Trophoblast cell (in vitro differentiated cells and primary cell): ENCODE data around the gene THOC7.

Experiments
- DNase-seq, 2 donors: peaks; one replicate each; pipeline ENCODE4 v3.0.0-alpha.2; 2016
- H2AFZ ChIP-seq: 2 replicates; pipeline ENCODE4 v1.6.1; 2013; ENCODE audit warnings: low read length, moderate library complexity, mild to moderate bottlenecking; ENCODE audit not compliant: insufficient read depth, poor library complexity
- H2AK5ac ChIP-seq: 2 replicates; pipeline ENCODE4 v1.6.1; 2013; ENCODE audit warnings: mild to moderate bottlenecking, low read length
- H2BK120ac ChIP-seq: 2 replicates; pipeline ENCODE4 v1.6.1; 2013; ENCODE audit warnings: low read length, mild to moderate bottlenecking, moderate library complexity; ENCODE audit not compliant: insufficient read depth, poor library complexity
- H2BK12ac ChIP-seq: 2 replicates; pipeline ENCODE4 v1.6.1; 2013; ENCODE audit warnings: mild to moderate bottlenecking, low read length, moderate library complexity
- H2BK5ac ChIP-seq: 2 replicates; pipeline ENCODE4 v1.6.1; 2013; ENCODE audit warnings: low read length, low read depth, moderate library complexity, mild to moderate bottlenecking; ENCODE audit not compliant: poor library complexity
- H3K14ac ChIP-seq: 2 replicates; pipeline ENCODE4 v1.6.1; 2013; ENCODE audit warnings: mild to moderate bottlenecking, low read length
- H3K18ac ChIP-seq: 2 replicates; pipeline ENCODE4 v1.6.1; 2013; ENCODE audit warnings: mild to moderate bottlenecking, low read length
- H3K23ac ChIP-seq: 2 replicates; pipeline ENCODE4 v1.6.1; 2013; ENCODE audit warnings: low read length
- H3K27ac ChIP-seq: 2 replicates; pipeline ENCODE4 v1.5.1; 2013; ENCODE audit warnings: low read depth, mild to moderate bottlenecking, inconsistent platforms, low read length, moderate library complexity
- H3K27me3 ChIP-seq: 2 replicates; pipeline ENCODE4 v1.6.1; 2013; ENCODE audit warnings: inconsistent platforms, mild to moderate bottlenecking, low read length, moderate library complexity; ENCODE audit not compliant: insufficient read depth
- H3K36me3 ChIP-seq, 2 experiments: 1 replicate in 1 of 2; 2 replicates in 1 of 2; pipeline ENCODE4 v1.6.1; 2013; ENCODE audit warnings: low read length in 2 of 2, mild to moderate bottlenecking in 2 of 2, moderate library complexity in 1 of 2; ENCODE audit not compliant: insufficient read depth in 2 of 2, control insufficient read depth in 1 of 2
- H3K4ac ChIP-seq: 2 replicates; pipeline ENCODE4 v1.6.1; 2013; ENCODE audit warnings: low read depth, mild to moderate bottlenecking, low read length, moderate library complexity
- H3K4me1 ChIP-seq, 2 experiments: 1 replicate in 1 of 2; 2 replicates in 1 of 2; pipeline ENCODE4 v1.6.1; 2013; ENCODE audit warnings: low read length in 2 of 2, mild to moderate bottlenecking in 2 of 2, moderate library complexity in 1 of 2; ENCODE audit not compliant: insufficient read depth in 2 of 2, control insufficient read depth in 1 of 2
- H3K4me2 ChIP-seq: 2 replicates; pipeline ENCODE4 v1.6.1; 2013; ENCODE audit warnings: inconsistent platforms, mild to moderate bottlenecking, low read length, moderate library complexity
- H3K4me3 ChIP-seq: 2 replicates; pipeline ENCODE4 v1.5.1; 2013; ENCODE audit warnings: mild to moderate bottlenecking, low read depth, low read length, inconsistent platforms
- H3K79me1 ChIP-seq: one replicate; pipeline ENCODE4 v1.6.1; 2013; ENCODE audit warnings: low read length
- H3K79me2 ChIP-seq: 2 replicates; pipeline ENCODE4 v1.6.1; 2013; ENCODE audit warnings: low read length, mild to moderate bottlenecking; ENCODE audit not compliant: control insufficient read depth, insufficient read depth, poor library complexity
- H3K9ac ChIP-seq: 2 replicates; pipeline ENCODE4 v1.6.1; 2013; ENCODE audit warnings: mild to moderate bottlenecking, low read length
- H3K9me3 ChIP-seq: 2 replicates; pipeline ENCODE4 v1.6.1; 2013; ENCODE audit warnings: low read depth, mild to moderate bottlenecking, control low read depth, inconsistent platforms, low read length; ENCODE audit not compliant: insufficient read depth
- H4K12ac ChIP-seq: 2 replicates; pipeline ENCODE4 v1.6.1; 2013; ENCODE audit warnings: low read depth, mild to moderate bottlenecking, low read length, moderate library complexity
- H4K8ac ChIP-seq: 2 replicates; pipeline ENCODE4 v1.6.1; 2013; ENCODE audit warnings: low read depth, mild to moderate bottlenecking, low read length, moderate library complexity
- H4K91ac ChIP-seq: one replicate; pipeline ENCODE4 v1.6.1; 2013; ENCODE audit warnings: low read depth, mild to moderate bottlenecking, low read length, moderate library complexity
- WGBS: extraction: QIAGEN DNeasy Blood & Tissue Kit; methylation state at CpG from one replicate; pipeline ENCODE4 v1.1.7; 2013; ENCODE audit warnings: missing lambda C conversion rate; ENCODE audit not compliant: insufficient read length, insufficient coverage; ENCODE audit errors: extremely low coverage; 5-methylcytosine and 5-hydroxymethylcytosine counted together

THOC7 gene

GRCh38 chr3:63864965-63865327 lies 1.3 kb upstream of the THOC7 start:
- Histone ChIP-seq H3K79me1 (peaks cover 13% of the 10 kb centered on the region), H3K18ac (peak overlapping the region; percentile 85), H2AFZ (no peak overlapping the region), H3K27ac (no peak overlapping the region), H3K9me3 (no peaks in the 10 kb centered on the region), H3K14ac (no peak overlapping the region), H3K27me3 (no peaks in the 10 kb centered on the region), H3K4ac (peak overlapping the region; percentile 92), H4K8ac (no peak overlapping the region), H4K91ac (no peak overlapping the region), H3K9ac (no peak overlapping the region), H3K79me2 (peaks cover 18% of the 10 kb centered on the region), H3K4me2 (peak overlapping the region; percentile 84), H3K36me3 (peaks cover 1 to 2% of the 10 kb centered on the region in 2 experiments), H2BK5ac (no peak overlapping the region), H3K4me3 (peak overlapping the region; percentile 94), H3K23ac (no peak overlapping the region), H2BK120ac (no peak overlapping the region), H3K4me1 (peaks cover 5% of the 10 kb centered on the region in 2 experiments), H2AK5ac (no peak overlapping the region), H4K12ac (no peak overlapping the region), H2BK12ac (no peak overlapping the region)
- DNase-seq: no peak
- WGBS: no CpG with 5 or more reads among the region's 3 CpGs

DNA sequence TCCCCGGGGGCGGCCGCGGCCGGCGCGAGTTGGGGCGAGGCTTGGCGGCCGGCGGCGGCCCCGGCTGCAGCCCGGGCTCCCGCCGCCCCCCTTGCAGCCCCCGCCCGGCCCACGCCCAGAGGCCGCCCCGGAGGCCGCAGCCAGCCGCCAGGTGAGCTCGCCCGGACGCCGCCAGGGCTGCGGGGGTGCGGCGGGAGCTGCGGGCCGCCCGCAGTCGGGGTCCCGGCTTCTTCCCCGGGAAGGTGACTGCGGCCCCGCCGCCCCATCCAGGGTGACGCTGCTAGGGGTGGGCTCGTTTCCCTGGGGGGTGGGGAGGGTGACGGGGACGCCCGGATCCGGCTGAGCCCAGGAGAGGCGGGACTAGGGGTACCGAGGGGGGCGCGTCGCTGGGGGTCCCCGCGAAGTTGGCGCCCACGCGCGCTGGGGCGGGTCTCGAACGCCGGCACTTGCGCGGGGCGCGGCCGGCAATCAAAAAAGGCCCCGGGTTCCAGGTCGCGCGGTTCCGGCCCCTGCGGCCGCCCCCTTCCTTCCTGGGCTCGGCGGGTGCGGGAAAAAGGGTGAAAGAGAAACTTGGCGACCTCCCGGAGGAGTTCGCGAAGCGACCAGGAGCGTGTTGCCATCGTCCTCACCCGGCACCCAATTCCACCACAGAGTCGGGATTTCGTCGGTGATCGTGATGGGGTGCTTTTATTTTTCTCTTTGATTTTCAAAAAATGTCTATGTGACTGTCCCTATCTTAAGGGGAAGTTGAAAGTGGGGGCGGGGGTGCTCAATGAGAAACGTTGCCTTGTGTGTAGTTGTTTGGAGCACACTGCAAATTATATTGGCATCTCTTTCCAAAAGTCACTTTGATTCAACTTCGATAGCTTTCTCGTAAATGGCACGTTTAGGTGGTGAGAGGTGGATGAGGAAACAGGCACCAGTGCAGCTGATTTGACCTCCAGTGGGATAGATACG lies 681 bp upstream of the THOC7 start:
- Histone ChIP-seq H2BK5ac (peak overlapping the region; percentile 84), H2AK5ac (no peak overlapping the region), H3K79me1 (peaks cover 13% of the 10 kb centered on the region), H3K18ac (peak overlapping the region; percentile 85), H3K4ac (peak overlapping the region; percentile 92), H3K9ac (peak overlapping the region; percentile 89), H3K14ac (peak overlapping the region; percentile 79), H3K79me2 (peaks cover 18% of the 10 kb centered on the region), H3K4me1 (peaks cover 5 to 7% of the 10 kb centered on the region in 2 experiments), H4K12ac (peak overlapping the region; percentile 69), H2BK120ac (peak overlapping the region; percentile 71), H3K9me3 (no peaks in the 10 kb centered on the region), H3K4me3 (peak overlapping the region; percentile 94), H4K91ac (peak overlapping the region; percentile 95), H3K27ac (peak overlapping the region; percentile 74), H2AFZ (peak overlapping the region; percentile 12), H3K27me3 (no peaks in the 10 kb centered on the region), H4K8ac (peak overlapping the region; percentile 85), H3K36me3 (peaks cover 1 to 2% of the 10 kb centered on the region in 2 experiments), H3K23ac (no peak overlapping the region), H3K4me2 (peak overlapping the region; percentile 84), H2BK12ac (no peak overlapping the region)
- no CpG with 5 or more reads among the region's 93 CpGs for WGBS
- peak; percentile 35 to 50 for DNase-seq

- no peak overlapping the region for H3K23ac ChIP-seq
- H3K79me1 ChIP-seq: peaks cover 13% of the 10 kb centered on the region
- peak overlapping the region; percentile 30 for H2BK12ac ChIP-seq
- peak overlapping the region; percentile 100 for H3K18ac ChIP-seq
- H2AK5ac ChIP-seq: peak overlapping the region; percentile 98
- peaks cover 18% of the 10 kb centered on the region for H3K79me2 ChIP-seq
- H3K4ac ChIP-seq: peak overlapping the region; percentile 100
- peak overlapping the region; percentile 99 for H4K91ac ChIP-seq
- peak overlapping the region; percentile 89 for H2BK5ac ChIP-seq
- no peak for DNase-seq
- peak overlapping the region; percentile 91 for H3K9ac ChIP-seq
- H2BK120ac ChIP-seq: peak overlapping the region; percentile 96
- H3K9me3 ChIP-seq: no peaks in the 10 kb centered on the region
- peak overlapping the region; percentile 82 for H2AFZ ChIP-seq
- H3K4me3 ChIP-seq: peak overlapping the region; percentile 85
- H3K27me3 ChIP-seq: no peaks in the 10 kb centered on the region
- H3K4me2 ChIP-seq: peak overlapping the region; percentile 81
- 100% methylated on average over 2 of the region's 5 CpGs for WGBS
- peaks cover 5 to 7% of the 10 kb centered on the region in 2 experiments for H3K4me1 ChIP-seq
- peak overlapping the region; percentile 100 for H3K14ac ChIP-seq
- H4K12ac ChIP-seq: peak overlapping the region; percentile 89
- H3K36me3 ChIP-seq: peaks cover 1 to 2% of the 10 kb centered on the region in 2 experiments
- H4K8ac ChIP-seq: peak overlapping the region; percentile 100
- no peak overlapping the region for H3K27ac ChIP-seq
Observed at GRCh38 chr3:63862804-63863149, 828 bp downstream of the THOC7 start.

DNA sequence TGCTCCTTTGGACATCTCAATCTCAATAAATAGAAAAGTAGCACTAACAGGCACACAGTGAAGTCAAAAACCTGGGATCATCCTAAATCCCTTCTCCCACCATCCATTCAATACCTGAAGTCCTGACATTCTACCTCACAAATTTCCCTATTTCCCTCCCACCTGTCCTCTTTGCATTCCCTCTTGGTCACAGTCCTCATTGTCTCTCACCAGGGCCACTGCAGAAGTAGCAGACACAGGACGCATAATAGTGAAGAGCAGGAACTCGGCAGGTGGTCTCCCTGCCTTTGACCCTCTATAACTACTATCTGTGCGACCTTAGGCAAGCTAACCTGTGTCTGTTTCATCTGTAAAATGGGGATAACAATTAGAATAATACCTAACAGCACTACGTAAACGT lies 2.3 kb downstream of the THOC7 start:
- no peak overlapping the region for H4K12ac ChIP-seq
- H2AFZ ChIP-seq: no peak overlapping the region

More for the DNA sequence above, 2.3 kb downstream of the THOC7 start:
- Histone ChIP-seq H4K91ac (no peak overlapping the region), H2BK5ac (no peak overlapping the region), H3K4me1 (peaks cover 5 to 7% of the 10 kb centered on the region in 2 experiments), H3K9me3 (no peaks in the 10 kb centered on the region), H3K36me3 (peaks cover 1% of the 10 kb centered on the region in 2 experiments), H2AK5ac (no peak overlapping the region), H3K4me2 (no peak overlapping the region), H3K79me1 (peaks cover 13% of the 10 kb centered on the region), H2BK12ac (no peak overlapping the region), H3K79me2 (peaks cover 18% of the 10 kb centered on the region), H3K27ac (no peak overlapping the region), H4K8ac (no peak overlapping the region), H2BK120ac (no peak overlapping the region), H3K23ac (no peak overlapping the region), H3K14ac (no peak overlapping the region), H3K4me3 (no peak overlapping the region), H3K18ac (no peak overlapping the region), H3K4ac (no peak overlapping the region), H3K9ac (no peak overlapping the region), H3K27me3 (no peaks in the 10 kb centered on the region)
- DNase-seq: no peak
- WGBS: no CpG with 5 or more reads among the region's 5 CpGs
